ENCODE data around the gene CAPN3.
"Not testable (repeated sequence)": the region's sequence is repeated elsewhere in the genome, so short reads cannot be mapped to it uniquely, and the experiment has no call there.

Gene CAPN3

GRCh38 chr15:42329161-42329560 is 30.1 kb upstream of the CAPN3 start:
- DNase-seq (ENCODE audit: low read depth): no peak
- no peak overlapping the region for H3K4me3 ChIP-seq (ENCODE audit: low read depth, low read length)
- TF ChIP-seq, protein P1, sequence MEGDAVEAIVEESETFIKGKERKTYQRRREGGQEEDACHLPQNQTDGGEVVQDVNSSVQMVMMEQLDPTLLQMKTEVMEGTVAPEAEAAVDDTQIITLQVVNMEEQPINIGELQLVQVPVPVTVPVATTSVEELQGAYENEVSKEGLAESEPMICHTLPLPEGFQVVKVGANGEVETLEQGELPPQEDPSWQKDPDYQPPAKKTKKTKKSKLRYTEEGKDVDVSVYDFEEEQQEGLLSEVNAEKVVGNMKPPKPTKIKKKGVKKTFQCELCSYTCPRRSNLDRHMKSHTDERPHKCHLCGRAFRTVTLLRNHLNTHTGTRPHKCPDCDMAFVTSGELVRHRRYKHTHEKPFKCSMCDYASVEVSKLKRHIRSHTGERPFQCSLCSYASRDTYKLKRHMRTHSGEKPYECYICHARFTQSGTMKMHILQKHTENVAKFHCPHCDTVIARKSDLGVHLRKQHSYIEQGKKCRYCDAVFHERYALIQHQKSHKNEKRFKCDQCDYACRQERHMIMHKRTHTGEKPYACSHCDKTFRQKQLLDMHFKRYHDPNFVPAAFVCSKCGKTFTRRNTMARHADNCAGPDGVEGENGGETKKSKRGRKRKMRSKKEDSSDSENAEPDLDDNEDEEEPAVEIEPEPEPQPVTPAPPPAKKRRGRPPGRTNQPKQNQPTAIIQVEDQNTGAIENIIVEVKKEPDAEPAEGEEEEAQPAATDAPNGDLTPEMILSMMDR (IDR thresholded peaks at IDR 0.05; ENCODE audit: low read depth, low read length, missing control alignments): no peak

GRCh38 chr15:42329992-42330391 is 29.3 kb upstream of the CAPN3 start:
- no peak overlapping the region for H3K4me3 ChIP-seq (ENCODE audit: low read depth, low read length)
- no peak for DNase-seq (ENCODE audit: low read depth)
- TF ChIP-seq, protein P1 (IDR thresholded peaks at IDR 0.05; ENCODE audit: low read depth, low read length, missing control alignments): no peak

DNA sequence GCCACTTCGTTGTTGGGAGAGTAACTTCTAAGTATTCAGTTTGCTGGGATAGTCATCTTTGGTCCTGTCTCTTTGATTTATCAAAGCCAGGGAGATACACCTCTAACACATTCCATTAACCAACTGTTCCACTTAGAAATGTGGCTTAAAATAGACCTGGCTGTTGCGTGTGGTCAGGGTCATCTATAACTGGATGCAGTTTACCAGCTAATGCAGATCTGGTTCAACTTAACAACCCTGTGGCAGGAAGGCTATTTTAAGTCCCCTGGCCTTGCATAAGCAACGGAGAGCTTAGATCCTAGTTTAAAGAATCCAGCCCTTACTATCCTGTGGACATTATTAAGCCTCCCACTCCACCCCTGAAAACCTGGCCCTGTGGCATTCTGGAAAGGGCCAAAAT is 28.1 kb upstream of the CAPN3 start:
- DNase-seq (ENCODE audit: low read depth): no peak
- TF ChIP-seq, protein P1 (IDR thresholded peaks at IDR 0.05; ENCODE audit: low read depth, low read length, missing control alignments): no peak

DNA sequence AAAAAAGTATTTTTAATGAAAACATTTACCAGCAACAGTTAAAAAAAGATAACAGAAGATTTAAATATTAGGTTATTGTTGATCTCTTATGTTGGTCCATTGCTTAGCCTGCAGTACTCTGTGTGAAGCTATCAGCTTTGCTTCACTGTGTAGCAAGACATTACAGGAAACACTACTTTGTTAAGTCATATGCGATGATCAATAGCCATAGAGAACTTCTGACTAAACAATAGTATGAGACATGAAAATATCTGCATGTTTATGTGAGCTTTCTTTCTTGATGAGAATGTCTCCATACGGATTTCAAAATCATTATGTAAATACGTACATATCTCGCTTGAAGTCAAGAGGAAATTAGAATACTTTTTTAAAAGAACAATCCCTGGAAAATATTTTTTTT is 27.0 kb upstream of the CAPN3 start:
- DNase-seq (ENCODE audit: low read depth): no peak
- TF ChIP-seq, protein P1 (IDR thresholded peaks at IDR 0.05; ENCODE audit: low read depth, low read length, missing control alignments): no peak
- H3K4me3 ChIP-seq (ENCODE audit: low read depth, low read length): no peak overlapping the region

More for the DNA sequence above, 28.1 kb upstream of the CAPN3 start:
- H3K4me3 ChIP-seq (ENCODE audit: low read depth, low read length): no peak overlapping the region

GRCh38 chr15:42335074-42335473 is 24.2 kb upstream of the CAPN3 start:
- TF ChIP-seq, protein P1 (IDR thresholded peaks at IDR 0.05; ENCODE audit: low read depth, low read length, missing control alignments): no peak
- no peak overlapping the region for H3K4me3 ChIP-seq (ENCODE audit: low read depth, low read length)
- DNase-seq (ENCODE audit: low read depth): no peak

DNA sequence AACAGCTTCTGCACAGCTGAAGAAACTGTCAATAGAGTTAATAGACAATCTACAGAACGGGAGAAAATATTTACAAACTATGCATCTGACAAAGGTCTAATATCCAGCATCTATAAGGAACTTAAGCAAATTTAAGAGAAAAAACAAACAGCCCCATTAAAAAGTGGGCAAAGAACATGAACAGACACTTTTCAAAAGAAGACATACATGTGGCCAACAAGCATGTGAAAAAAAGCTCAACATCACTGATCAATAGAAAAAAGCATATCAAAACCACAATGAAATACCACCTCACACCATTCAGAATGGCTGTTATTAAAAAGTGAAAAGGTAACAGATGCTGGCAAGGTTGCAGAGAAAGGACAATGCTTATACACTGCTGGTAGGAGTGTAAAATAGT is 22.7 kb upstream of the CAPN3 start:
- not testable (repeated sequence) for DNase-seq (ENCODE audit: low read depth); H3K4me3 ChIP-seq (ENCODE audit: low read depth, low read length)

DNA sequence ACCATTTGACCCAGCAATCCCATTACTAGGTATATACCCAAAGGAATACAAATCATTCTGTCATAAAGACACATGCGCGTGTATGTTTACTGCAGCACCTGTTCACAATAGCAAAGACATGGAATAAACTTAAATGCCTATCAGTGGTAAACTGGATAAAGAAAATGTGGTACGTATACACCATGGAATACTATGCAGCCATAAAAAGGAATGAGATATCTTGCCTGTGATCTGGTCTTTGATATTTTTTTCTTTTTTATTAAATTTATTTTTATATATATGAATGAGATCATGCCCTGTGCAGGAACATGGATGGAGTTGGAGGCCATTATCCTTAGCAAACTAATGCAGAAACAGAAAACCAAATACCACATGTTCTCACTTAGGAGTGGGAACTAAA is 22.2 kb upstream of the CAPN3 start:
- not testable (repeated sequence) for DNase-seq (ENCODE audit: low read depth); H3K4me3 ChIP-seq (ENCODE audit: low read depth, low read length)

DNA sequence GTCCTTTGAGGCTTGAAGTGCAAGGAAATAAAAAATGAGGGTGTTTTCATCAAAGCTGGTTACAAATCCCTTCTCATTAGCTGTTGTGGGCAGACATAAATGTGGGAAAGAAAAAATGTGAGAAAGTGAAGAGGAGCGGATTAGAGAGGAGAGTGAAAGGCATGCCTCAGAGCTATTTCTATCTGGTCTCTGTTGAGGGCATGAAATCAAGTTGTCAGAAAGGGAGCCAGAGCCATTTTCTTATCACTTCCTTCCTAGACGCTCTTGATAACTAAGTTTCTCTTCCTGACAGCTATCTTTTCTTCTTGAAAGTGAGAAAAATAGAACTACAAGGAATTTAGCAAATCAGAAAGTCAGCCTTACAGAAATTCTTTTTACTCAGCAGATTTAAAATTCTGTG is 20.8 kb upstream of the CAPN3 start:
- DNase-seq (ENCODE audit: low read depth): no peak
- TF ChIP-seq, protein P1 (IDR thresholded peaks at IDR 0.05; ENCODE audit: low read depth, low read length, missing control alignments): no peak
- no peak overlapping the region for H3K4me3 ChIP-seq (ENCODE audit: low read depth, low read length)

Measured in GM12864 (cell line).